NCI-H748 treated with DMSO at 0.1 percent for 48 hours (cell line): ENCODE data around the gene SLC13A3.

Experiments used
- DNase-seq: peaks from one replicate; lab custom pipeline; 2025; lab: John Stamatoyannopoulos, UW

The SLC13A3 gene

GRCh38 chr20:46652699-46653098 is 1.4 kb upstream of the SLC13A3 start:
- no peak for DNase-seq

GRCh38 chr20:46650575-46651090 is 626 bp downstream of the SLC13A3 start:
- no peak for DNase-seq

GRCh38 chr20:46649965-46650542 is 1.2 kb downstream of the SLC13A3 start:
- DNase-seq, result no peak

- no peak for DNase-seq
These were observed 1.7 kb downstream of the SLC13A3 start for GRCh38 chr20:46649650-46649949.

GRCh38 chr20:46648903-46649649 is 2.2 kb downstream of the SLC13A3 start:
- no peak for DNase-seq

- no peak for DNase-seq
These were observed 3.8 kb downstream of the SLC13A3 start for GRCh38 chr20:46647469-46647868.

GRCh38 chr20:46646659-46647380 is 4.4 kb downstream of the SLC13A3 start:
- no peak for DNase-seq

GRCh38 chr20:46646122-46646521 is 5.1 kb downstream of the SLC13A3 start:
- DNase-seq, result no peak

- DNase-seq, result no peak
These were observed 6.5 kb downstream of the SLC13A3 start for GRCh38 chr20:46644733-46645132.

GRCh38 chr20:46644160-46644559 is 7.1 kb downstream of the SLC13A3 start:
- no peak for DNase-seq

- DNase-seq, result no peak
These were observed 8.3 kb downstream of the SLC13A3 start for GRCh38 chr20:46642969-46643343.

GRCh38 chr20:46642265-46642968 is 8.8 kb downstream of the SLC13A3 start:
- no peak for DNase-seq

GRCh38 chr20:46641424-46641823 is 9.8 kb downstream of the SLC13A3 start:
- DNase-seq, result no peak

GRCh38 chr20:46640536-46641311 is 10.5 kb downstream of the SLC13A3 start:
- no peak for DNase-seq

GRCh38 chr20:46640044-46640443 is 11.2 kb downstream of the SLC13A3 start:
- DNase-seq, result no peak

GRCh38 chr20:46639587-46639986 is 11.7 kb downstream of the SLC13A3 start:
- no peak for DNase-seq

GRCh38 chr20:46638898-46639274 is 12.4 kb downstream of the SLC13A3 start:
- no peak for DNase-seq

GRCh38 chr20:46638134-46638897 is 12.9 kb downstream of the SLC13A3 start:
- no peak for DNase-seq

GRCh38 chr20:46637427-46638133 is 13.7 kb downstream of the SLC13A3 start:
- no peak for DNase-seq

- DNase-seq, result no peak
These were observed 14.2 kb downstream of the SLC13A3 start for GRCh38 chr20:46637020-46637419.
